ENCODE data around the gene SPTBN4.
A peak's percentile ranks its signal among the peaks of the same experiment; 100 is the strongest.
"Not testable (repeated sequence)": the region's sequence is repeated elsewhere in the genome, so short reads cannot be mapped to it uniquely, and the experiment has no call there.

SPTBN4 gene

GRCh38 chr19:40465557-40466218 lies 1.1 kb upstream of the SPTBN4 start, which contains the start of gene BLVRB:
Gene BLVRB, minus strand, starts transcription at chr19:40465745. Its CDS starts 57 bp downstream, at chr19:40465688.
- DNase-seq, result peak; percentile 98

- no peak for DNase-seq
These were observed 399 bp upstream of the SPTBN4 start for GRCh38 chr19:40466219-40466984.

- DNase-seq, result no peak
These were observed 2.2 kb downstream of the SPTBN4 start for GRCh38 chr19:40469011-40469410.

- no peak for DNase-seq
These were observed 4.3 kb downstream of the SPTBN4 start for GRCh38 chr19:40471111-40471510.

GRCh38 chr19:40472516-40472915 lies 5.7 kb downstream of the SPTBN4 start:
- no peak for DNase-seq

- DNase-seq, result no peak
These were observed 7.9 kb downstream of the SPTBN4 start for GRCh38 chr19:40474737-40475136.

- not testable (repeated sequence) for DNase-seq
These were observed 9.3 kb downstream of the SPTBN4 start for GRCh38 chr19:40475878-40476644.

- DNase-seq, result no peak
These were observed 19.2 kb downstream of the SPTBN4 start for GRCh38 chr19:40486017-40486416.

GRCh38 chr19:40489882-40490230 lies 23.1 kb downstream of the SPTBN4 start:
- DNase-seq, result no peak

- no peak for DNase-seq
These were observed 25.5 kb downstream of the SPTBN4 start for GRCh38 chr19:40492274-40492673.

- DNase-seq, result no peak
These were observed 27.0 kb downstream of the SPTBN4 start for GRCh38 chr19:40493778-40494177.

GRCh38 chr19:40494191-40494838 lies 27.5 kb downstream of the SPTBN4 start:
- no peak for DNase-seq

GRCh38 chr19:40497214-40497613 lies 30.4 kb downstream of the SPTBN4 start:
- DNase-seq, result no peak

GRCh38 chr19:40499320-40499719 lies 32.5 kb downstream of the SPTBN4 start:
- no peak for DNase-seq

- DNase-seq, result not testable (repeated sequence)
These were observed 34.1 kb downstream of the SPTBN4 start for GRCh38 chr19:40500678-40501530.

- no peak for DNase-seq
These were observed 34.8 kb downstream of the SPTBN4 start for GRCh38 chr19:40501599-40501998.

GRCh38 chr19:40502081-40502480 lies 35.3 kb downstream of the SPTBN4 start:
- DNase-seq, result no peak

- DNase-seq, result no peak
These were observed 36.0 kb downstream of the SPTBN4 start for GRCh38 chr19:40502647-40503319.

- DNase-seq, result no peak
These were observed 36.5 kb downstream of the SPTBN4 start for GRCh38 chr19:40503320-40503695.

- DNase-seq, result no peak
These were observed 39.3 kb downstream of the SPTBN4 start for GRCh38 chr19:40506099-40506498.

GRCh38 chr19:40507892-40508291 lies 41.1 kb downstream of the SPTBN4 start:
- DNase-seq, result no peak
